ENCODE results near the gene CACNA1C. TPM values are rescaled to one million over a fixed set of nuclear protein-coding genes. Genes with fewer than 3 reads are reported as not detected.
A peak's percentile ranks its signal among the peaks of the same experiment; 100 is the strongest.

The CACNA1C gene
- total and polyA plus RNA-seq, 4 donors, result 14.8 to 22.2 (median 18.3) TPM

DNA sequence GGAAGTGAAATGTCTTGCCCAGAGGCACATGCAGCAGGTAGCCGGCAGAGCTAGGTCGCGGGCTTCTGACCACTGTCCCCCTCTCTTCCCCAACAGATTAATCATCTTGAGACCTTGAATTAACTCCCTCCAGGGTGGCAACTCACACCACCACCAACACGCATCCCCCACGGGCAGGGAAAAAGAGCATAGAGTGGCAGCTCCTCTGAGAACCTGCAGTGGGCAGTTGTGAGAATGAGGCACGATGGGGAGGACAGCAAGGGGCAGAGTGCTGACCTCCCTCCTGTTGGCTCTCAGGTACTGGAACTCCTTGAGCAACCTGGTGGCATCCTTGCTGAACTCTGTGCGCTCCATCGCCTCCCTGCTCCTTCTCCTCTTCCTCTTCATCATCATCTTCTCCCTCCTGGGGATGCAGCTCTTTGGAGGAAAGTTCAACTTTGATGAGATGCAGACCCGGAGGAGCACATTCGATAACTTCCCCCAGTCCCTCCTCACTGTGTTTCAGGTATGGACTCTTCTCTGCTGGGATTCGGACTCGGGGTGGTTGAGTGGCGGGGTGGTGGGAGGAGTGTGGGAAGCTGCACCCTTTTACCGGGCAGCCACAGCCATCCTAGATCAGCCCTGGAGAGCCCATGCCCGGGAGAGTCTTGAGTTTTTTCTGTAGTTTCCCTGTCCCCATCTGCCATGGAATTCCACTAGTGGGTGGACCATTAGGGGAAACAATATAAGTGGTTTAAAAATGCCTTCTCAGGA is 528.7 kb downstream of the CACNA1C start:
- DNase-seq (ENCODE audit: low read depth in 4 of 6, low spot score in 6 of 6), result no peak
- Histone ChIP-seq H3K27me3 (ENCODE audit: control insufficient read depth, insufficient read depth, low read length) (no peaks in the 10 kb centered on the region), H3K4me1 (ENCODE audit: control insufficient read depth, insufficient read depth, low read length) (peaks cover 18% of the 10 kb centered on the region), H3K36me3 (ENCODE audit: control insufficient read depth, insufficient read depth, low read length) (peaks cover 16% of the 10 kb centered on the region), H3K27ac (ENCODE audit: low read depth, low read length) (no peak overlapping the region), H3K9me3 (ENCODE audit: control insufficient read depth, insufficient read depth, low read length) (no peaks in the 10 kb centered on the region), H3K4me3 (ENCODE audit: low read depth, low read length) (no peak overlapping the region)
- WGBS (ENCODE audit: insufficient coverage), result 76% methylated on average over 5 of the region's 15 CpGs

DNA sequence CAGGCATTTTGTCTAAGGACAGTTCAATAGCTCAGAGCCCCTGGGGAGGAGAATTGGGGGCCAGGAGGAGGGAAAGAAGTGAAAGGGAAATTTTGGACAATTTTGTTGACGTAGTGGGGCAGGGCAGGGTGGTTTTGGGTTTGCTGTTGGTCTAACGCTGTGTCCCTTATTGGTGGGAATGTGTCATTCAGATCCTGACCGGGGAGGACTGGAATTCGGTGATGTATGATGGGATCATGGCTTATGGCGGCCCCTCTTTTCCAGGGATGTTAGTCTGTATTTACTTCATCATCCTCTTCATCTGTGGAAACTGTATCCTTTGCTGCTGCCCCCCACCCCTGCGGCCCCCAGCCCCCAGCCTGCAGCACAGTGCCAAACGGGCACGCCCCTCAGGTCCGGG is 529.8 kb downstream of the CACNA1C start:
- H3K4me3 ChIP-seq (ENCODE audit: low read depth, low read length), result no peak overlapping the region
- DNase-seq (ENCODE audit: low read depth in 4 of 6, low spot score in 6 of 6), result no peak
- H3K27ac ChIP-seq (ENCODE audit: low read depth, low read length), result no peak overlapping the region

DNA sequence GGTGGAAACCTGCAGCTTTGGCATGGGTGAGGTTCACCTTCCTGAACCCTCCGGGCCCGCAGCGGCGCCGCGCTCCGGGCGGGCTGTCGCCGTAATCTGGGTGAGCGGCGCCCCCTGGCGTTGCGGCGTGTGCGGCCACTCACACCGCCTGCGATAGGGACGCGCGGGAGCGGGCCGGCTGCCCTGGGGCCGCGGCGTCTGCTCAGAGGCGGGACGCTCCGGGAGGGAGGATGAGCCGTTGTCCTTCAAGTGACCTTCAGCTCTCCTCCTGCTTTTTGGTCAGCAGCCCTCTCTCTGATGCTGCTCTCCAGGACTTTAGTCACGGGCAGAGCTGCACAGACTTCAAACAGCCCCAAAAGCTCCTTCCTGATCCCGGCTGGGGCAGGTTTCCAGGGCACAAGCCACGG is 530.3 kb downstream of the CACNA1C start:
- H3K9me3 ChIP-seq (ENCODE audit: control insufficient read depth, insufficient read depth, low read length), result no peaks in the 10 kb centered on the region
- peak; percentile 13 to 82 (median 48) for DNase-seq (ENCODE audit: low read depth in 4 of 6, low spot score in 6 of 6)
- H3K36me3 ChIP-seq (ENCODE audit: control insufficient read depth, insufficient read depth, low read length), result peaks cover 22% of the 10 kb centered on the region
- H3K4me3 ChIP-seq (ENCODE audit: low read depth, low read length), result no peak overlapping the region
- no peaks in the 10 kb centered on the region for H3K27me3 ChIP-seq (ENCODE audit: control insufficient read depth, insufficient read depth, low read length)
- 4% methylated on average over 33 of the region's 33 CpGs for WGBS (ENCODE audit: insufficient coverage)
- H3K4me1 ChIP-seq (ENCODE audit: control insufficient read depth, insufficient read depth, low read length), result peaks cover 18% of the 10 kb centered on the region
- no peak overlapping the region for H3K27ac ChIP-seq (ENCODE audit: low read depth, low read length)

More for the DNA sequence above, 529.8 kb downstream of the CACNA1C start:
- 69% methylated on average over 6 of the region's 9 CpGs for WGBS (ENCODE audit: insufficient coverage)
- H3K27me3 ChIP-seq (ENCODE audit: control insufficient read depth, insufficient read depth, low read length), result no peaks in the 10 kb centered on the region
- no peaks in the 10 kb centered on the region for H3K9me3 ChIP-seq (ENCODE audit: control insufficient read depth, insufficient read depth, low read length)
- peaks cover 18% of the 10 kb centered on the region for H3K4me1 ChIP-seq (ENCODE audit: control insufficient read depth, insufficient read depth, low read length)
- peaks cover 18% of the 10 kb centered on the region for H3K36me3 ChIP-seq (ENCODE audit: control insufficient read depth, insufficient read depth, low read length)

DNA sequence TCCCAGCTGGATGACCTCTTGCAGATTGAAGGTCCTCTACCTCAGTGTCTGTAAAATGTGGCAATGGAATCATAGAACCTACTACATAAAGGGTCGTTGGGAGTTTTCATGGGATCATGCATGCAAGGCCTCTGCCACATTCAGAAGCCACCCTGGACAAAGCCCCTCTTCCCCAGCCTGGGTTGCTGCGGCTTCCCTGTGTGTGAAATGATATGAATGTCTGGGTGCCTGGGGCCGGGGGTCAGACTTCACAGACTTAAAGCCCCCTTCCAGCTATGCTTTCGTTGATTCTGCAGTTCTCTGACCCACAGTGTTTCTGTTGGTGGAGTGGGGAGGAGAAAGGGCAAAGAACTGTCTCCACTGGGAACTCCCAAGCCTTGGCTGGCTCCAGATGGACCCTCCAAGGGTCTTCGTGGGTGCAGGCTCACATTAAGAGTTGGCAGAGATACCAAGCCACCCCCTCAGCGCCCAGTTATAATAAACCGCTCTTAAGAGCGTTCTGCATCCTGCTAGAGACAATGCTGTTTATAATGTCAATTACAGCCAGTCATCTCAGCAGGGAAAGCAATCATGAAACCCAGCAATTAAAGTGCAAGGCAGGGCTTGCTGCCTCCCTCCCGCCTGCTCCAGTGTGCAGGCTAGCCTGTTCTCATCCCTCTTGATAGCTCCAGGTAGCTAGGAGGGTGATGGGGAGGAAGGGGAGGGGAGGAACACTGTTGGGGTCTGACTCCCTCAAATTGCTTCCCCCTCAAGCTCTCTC is 531.0 kb downstream of the CACNA1C start:
- Histone ChIP-seq H3K36me3 (ENCODE audit: control insufficient read depth, insufficient read depth, low read length) (peaks cover 19% of the 10 kb centered on the region), H3K9me3 (ENCODE audit: control insufficient read depth, insufficient read depth, low read length) (no peaks in the 10 kb centered on the region), H3K27me3 (ENCODE audit: control insufficient read depth, insufficient read depth, low read length) (no peaks in the 10 kb centered on the region), H3K4me3 (ENCODE audit: low read depth, low read length) (no peak overlapping the region), H3K27ac (ENCODE audit: low read depth, low read length) (no peak overlapping the region), H3K4me1 (ENCODE audit: control insufficient read depth, insufficient read depth, low read length) (peaks cover 18% of the 10 kb centered on the region)
- WGBS (ENCODE audit: insufficient coverage), result 59% methylated on average over 6 of the region's 9 CpGs
- DNase-seq (ENCODE audit: low read depth in 4 of 6, low spot score in 6 of 6), result peak in 4 of 6 donors; percentile 4 to 90 (median 10)

DNA sequence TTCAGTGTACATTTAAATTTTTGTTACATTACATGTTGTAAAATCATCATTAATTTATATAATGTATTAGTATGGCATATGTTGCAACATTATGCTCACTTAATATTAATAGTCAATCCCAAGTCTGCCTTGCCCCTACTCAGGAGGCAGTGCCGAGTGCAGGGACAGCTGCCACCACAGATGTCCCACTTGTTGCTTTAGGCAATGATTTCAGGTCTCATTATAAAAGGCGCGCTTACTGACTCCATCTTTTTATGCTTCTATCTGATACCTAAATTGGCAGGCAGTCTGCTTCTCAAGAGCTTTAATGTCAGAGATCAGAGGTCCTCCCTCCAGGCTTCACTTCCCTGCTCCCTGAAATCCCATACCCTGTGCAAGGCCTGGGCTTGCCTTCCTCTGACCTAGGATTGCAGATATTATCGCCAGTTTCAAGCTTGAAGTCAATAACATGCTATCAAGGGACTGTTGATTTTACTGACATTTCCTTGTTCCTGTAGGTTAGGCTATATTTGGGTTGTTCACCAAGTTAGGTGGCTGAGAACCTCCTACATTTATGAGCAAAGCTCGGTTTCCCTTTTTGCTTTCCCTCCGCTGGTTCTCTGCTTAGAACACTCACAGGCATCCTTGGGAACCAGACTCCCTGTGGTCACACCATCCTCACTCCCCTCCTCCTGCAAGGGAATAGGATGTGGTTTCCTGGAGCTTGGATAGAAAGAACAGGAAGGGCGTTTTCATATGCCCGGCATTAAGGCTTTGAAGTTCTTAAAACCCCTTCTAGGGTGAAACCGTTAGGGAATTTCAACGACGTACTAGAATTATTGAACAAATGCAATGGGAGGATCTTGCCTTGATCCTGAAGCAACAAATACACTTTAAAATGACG is 533.6 kb downstream of the CACNA1C start:
- 61% methylated on average over 6 of the region's 12 CpGs for WGBS (ENCODE audit: insufficient coverage)
- Histone ChIP-seq H3K27me3 (ENCODE audit: control insufficient read depth, insufficient read depth, low read length) (no peaks in the 10 kb centered on the region), H3K4me3 (ENCODE audit: low read depth, low read length) (no peak overlapping the region), H3K9me3 (ENCODE audit: control insufficient read depth, insufficient read depth, low read length) (no peaks in the 10 kb centered on the region), H3K27ac (ENCODE audit: low read depth, low read length) (no peak overlapping the region), H3K36me3 (ENCODE audit: control insufficient read depth, insufficient read depth, low read length) (peaks cover 25% of the 10 kb centered on the region), H3K4me1 (ENCODE audit: control insufficient read depth, insufficient read depth, low read length) (peaks cover 18% of the 10 kb centered on the region)
- peak in 2 of 6 donors; percentile 11 to 66 for DNase-seq (ENCODE audit: low read depth in 4 of 6, low spot score in 6 of 6)

DNA sequence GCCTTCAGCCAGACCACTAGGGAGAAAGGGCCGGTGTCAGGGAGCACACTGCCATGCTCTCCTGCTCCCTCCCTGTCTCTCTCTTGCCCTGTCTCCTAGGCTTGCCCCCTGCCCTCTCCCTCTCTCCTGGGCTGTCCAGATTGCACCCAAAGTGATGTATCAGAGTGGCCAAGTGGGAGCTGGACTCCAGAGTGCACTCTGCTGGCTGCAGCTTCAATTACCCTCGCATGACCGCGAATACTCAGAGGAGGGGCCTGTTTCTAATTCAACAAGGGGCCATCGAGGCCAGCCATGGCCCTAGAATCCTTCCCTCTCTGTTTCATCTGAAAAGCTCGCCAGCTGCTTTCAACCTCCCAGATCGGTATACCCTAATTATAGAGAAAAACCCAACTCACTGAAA is 535.6 kb downstream of the CACNA1C start:
- H3K27ac ChIP-seq (ENCODE audit: low read depth, low read length), result no peak overlapping the region
- no peaks in the 10 kb centered on the region for H3K9me3 ChIP-seq (ENCODE audit: control insufficient read depth, insufficient read depth, low read length)
- 92% methylated on average over 6 of the region's 7 CpGs for WGBS (ENCODE audit: insufficient coverage)
- no peak overlapping the region for H3K4me3 ChIP-seq (ENCODE audit: low read depth, low read length)
- no peak for DNase-seq (ENCODE audit: low read depth in 4 of 6, low spot score in 6 of 6)
- H3K27me3 ChIP-seq (ENCODE audit: control insufficient read depth, insufficient read depth, low read length), result no peaks in the 10 kb centered on the region
- H3K36me3 ChIP-seq (ENCODE audit: control insufficient read depth, insufficient read depth, low read length), result peaks cover 31% of the 10 kb centered on the region
- H3K4me1 ChIP-seq (ENCODE audit: control insufficient read depth, insufficient read depth, low read length), result peaks cover 12% of the 10 kb centered on the region

DNA sequence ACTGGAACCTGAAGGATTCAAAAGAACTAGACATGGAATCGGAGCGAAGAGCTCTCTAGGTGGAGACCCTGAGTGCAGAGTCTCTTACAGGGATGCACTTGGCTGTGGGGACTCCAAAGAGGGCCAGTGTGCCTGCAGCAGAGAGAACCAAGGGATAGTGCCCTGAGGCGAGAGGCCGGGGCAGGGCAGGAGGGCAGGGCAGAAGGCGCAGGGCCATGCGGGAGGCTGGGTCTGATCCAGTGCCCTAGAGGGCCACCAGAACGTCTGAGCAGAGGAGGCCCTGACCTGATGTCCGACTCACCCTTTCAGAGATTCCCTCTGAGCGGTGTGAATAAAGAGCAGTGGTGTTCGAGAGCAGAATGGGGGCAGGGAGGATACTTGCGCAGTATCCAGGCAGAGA is 536.6 kb downstream of the CACNA1C start:
- DNase-seq (ENCODE audit: low read depth in 4 of 6, low spot score in 6 of 6), result no peak
- Histone ChIP-seq H3K4me3 (ENCODE audit: low read depth, low read length) (no peak overlapping the region), H3K27me3 (ENCODE audit: control insufficient read depth, insufficient read depth, low read length) (no peaks in the 10 kb centered on the region), H3K4me1 (ENCODE audit: control insufficient read depth, insufficient read depth, low read length) (peaks cover 2% of the 10 kb centered on the region), H3K9me3 (ENCODE audit: control insufficient read depth, insufficient read depth, low read length) (peaks cover 2% of the 10 kb centered on the region), H3K36me3 (ENCODE audit: control insufficient read depth, insufficient read depth, low read length) (peaks cover 32% of the 10 kb centered on the region), H3K27ac (ENCODE audit: low read depth, low read length) (no peak overlapping the region)
- WGBS (ENCODE audit: insufficient coverage), result 90% methylated on average over 11 of the region's 11 CpGs

DNA sequence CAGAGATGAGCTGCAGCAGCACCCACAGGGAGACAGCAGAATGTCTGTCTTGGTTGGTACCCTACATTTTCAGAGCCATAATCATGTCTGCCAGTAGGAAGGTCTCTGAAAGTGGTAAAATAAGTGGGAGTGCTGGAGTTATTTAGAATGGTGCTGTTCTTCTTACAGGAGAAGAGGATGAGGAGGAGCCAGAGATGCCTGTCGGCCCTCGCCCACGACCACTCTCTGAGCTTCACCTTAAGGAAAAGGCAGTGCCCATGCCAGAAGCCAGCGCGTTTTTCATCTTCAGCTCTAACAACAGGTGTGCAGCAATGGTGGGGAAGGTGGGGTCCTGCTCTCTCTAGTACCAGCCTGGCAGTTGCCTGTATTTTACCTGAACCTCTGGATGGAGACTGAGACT is 540.3 kb downstream of the CACNA1C start:
- WGBS (ENCODE audit: insufficient coverage), result 98% methylated on average over 5 of the region's 5 CpGs
- H3K36me3 ChIP-seq (ENCODE audit: control insufficient read depth, insufficient read depth, low read length), result peaks cover 44% of the 10 kb centered on the region
- DNase-seq (ENCODE audit: low read depth in 4 of 6, low spot score in 6 of 6), result no peak

DNA sequence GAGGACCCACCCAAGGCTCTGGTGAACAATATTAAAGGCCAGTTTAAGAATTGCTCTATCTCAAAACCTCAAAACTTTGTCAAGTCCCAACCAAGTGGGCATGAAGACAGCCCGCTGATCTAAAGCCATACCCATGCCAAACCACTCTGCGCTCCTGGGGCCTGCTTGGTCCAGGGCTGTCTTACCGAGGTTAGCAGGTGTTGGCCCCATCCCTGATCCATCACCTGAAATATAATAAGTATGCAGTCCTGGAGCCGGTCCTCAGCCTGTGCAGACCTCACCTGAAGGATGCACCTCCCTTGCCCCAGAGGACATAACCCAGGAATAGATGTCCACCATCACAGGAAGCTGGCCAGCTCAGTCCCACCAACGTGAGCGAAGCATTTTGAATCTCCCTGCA is 543.7 kb downstream of the CACNA1C start:
- WGBS (ENCODE audit: insufficient coverage), result 100% methylated on average over 4 of the region's 6 CpGs
- no peaks in the 10 kb centered on the region for H3K27me3 ChIP-seq (ENCODE audit: control insufficient read depth, insufficient read depth, low read length)
- no peak overlapping the region for H3K4me3 ChIP-seq (ENCODE audit: low read depth, low read length)
- no peak overlapping the region for H3K27ac ChIP-seq (ENCODE audit: low read depth, low read length)
- DNase-seq (ENCODE audit: low read depth in 4 of 6, low spot score in 6 of 6), result no peak
- H3K36me3 ChIP-seq (ENCODE audit: control insufficient read depth, insufficient read depth, low read length), result peaks cover 45% of the 10 kb centered on the region
- no peaks in the 10 kb centered on the region for H3K4me1 ChIP-seq (ENCODE audit: control insufficient read depth, insufficient read depth, low read length)
- peaks cover 2% of the 10 kb centered on the region for H3K9me3 ChIP-seq (ENCODE audit: control insufficient read depth, insufficient read depth, low read length)

More for the DNA sequence above, 540.3 kb downstream of the CACNA1C start:
- Histone ChIP-seq H3K27me3 (ENCODE audit: control insufficient read depth, insufficient read depth, low read length) (no peaks in the 10 kb centered on the region), H3K9me3 (ENCODE audit: control insufficient read depth, insufficient read depth, low read length) (peaks cover 2% of the 10 kb centered on the region), H3K4me1 (ENCODE audit: control insufficient read depth, insufficient read depth, low read length) (no peaks in the 10 kb centered on the region), H3K4me3 (ENCODE audit: low read depth, low read length) (no peak overlapping the region), H3K27ac (ENCODE audit: low read depth, low read length) (no peak overlapping the region)
